Activated CD4-positive, alpha-beta T cell treated with anti-CD3 and anti-CD28 coated beads for 36 hours (primary cell): ENCODE measurements around the gene TCF3. TPM values are rescaled to one million over a fixed set of nuclear protein-coding genes. Genes with fewer than 3 reads are reported as not detected.

ENCODE experiments used
- ATAC-seq: fragments of 200-7000 bp; cut with Tn5 transposase; one replicate; pipeline ENCODE4 v1.10.0; 2021; ENCODE audit warnings: mild to moderate bottlenecking, moderate library complexity
- CTCF ChIA-PET: fragments of 350-600 bp; sonication (Branson Sonifier 250); formaldehyde crosslinking; loops from one replicate; lab custom pipeline; 2021; ENCODE audit warnings: antibody characterized with exemption; lab: Charles Lee
- POLR2A ChIA-PET: fragments of 350-600 bp; sonication (Branson Sonifier 250); formaldehyde crosslinking; loops from one replicate; lab custom pipeline; 2021; ENCODE audit warnings: antibody characterized with exemption, inconsistent platforms; lab: Charles Lee
- DNase-seq: peaks from one replicate; pipeline ENCODE4 v3.0.0-alpha.2; 2020
- H3K27ac Mint-ChIP-seq: one replicate; pipeline ENCODE4 v1.8.0; 2021; ENCODE audit warnings: mixed read lengths
- H3K27me3 Mint-ChIP-seq: one replicate; pipeline ENCODE4 v1.8.0; 2021; ENCODE audit warnings: mixed read lengths
- H3K36me3 Mint-ChIP-seq: one replicate; pipeline ENCODE4 v1.8.0; 2021; ENCODE audit warnings: low read depth, mixed read lengths
- H3K4me1 Mint-ChIP-seq: one replicate; pipeline ENCODE4 v1.8.0; 2021; ENCODE audit warnings: mixed read lengths
- H3K4me3 Mint-ChIP-seq: one replicate; pipeline ENCODE4 v1.8.0; 2021; ENCODE audit warnings: mild to moderate bottlenecking, moderate library complexity, mixed read lengths
- H3K9me3 Mint-ChIP-seq: one replicate; pipeline ENCODE4 v1.8.0; 2021; ENCODE audit warnings: low read depth, mixed read lengths
- intact Hi-C, 2 experiments: fragments of 100-400 bp; cut with DNase I in 1 of 2; cut with micrococcal nuclease in 1 of 2; formaldehyde crosslinking; loops; one replicate each; pipeline versions ENCODE4 v1.14.2 to v1.15.1; 2022 to 2024; cut with DNase I, micrococcal nuclease
- total RNA-seq, 2 experiments: library from RNA; stranded (reverse); gene quantifications; one replicate each; pipeline ENCODE4 v1.2.3, GENCODE V29; 2021

TCF3 gene
- total RNA-seq, 2 experiments from 2014 or later: 115 to 133 TPM

GRCh38 chr19:1636325-1637236 lies 15.8 kb downstream of the TCF3 start:
- Mint-ChIP-seq H3K27ac (no peak overlapping the region), H3K36me3 (peaks cover 28% of the 10 kb centered on the region), H3K4me1 (peaks cover 3% of the 10 kb centered on the region), H3K27me3 (no peaks in the 10 kb centered on the region), H3K9me3 (no peaks in the 10 kb centered on the region), H3K4me3 (no peak overlapping the region)
- ATAC-seq (no peak), DNase-seq (no peak)
- POLR2A ChIA-PET: interaction anchor here (0.7 kb wide), 1 partner anchor 84 kb away, joined by 3 read pairs; no protein-coding TSS in a partner anchor
- intact Hi-C loops: no loop called here
- CTCF ChIA-PET: interaction anchor here (0.6 kb wide), 1 partner anchor 25 kb away, joined by 4 read pairs; no protein-coding TSS in a partner anchor

GRCh38 chr19:1634938-1635243 lies 17.5 kb downstream of the TCF3 start:
- no peak for ATAC-seq
- H3K36me3 Mint-ChIP-seq: peaks cover 26% of the 10 kb centered on the region
- ChIA-PET CTCF (no interaction called here), POLR2A (no interaction called here)
- no peak for DNase-seq
- no peak overlapping the region for H3K4me3 Mint-ChIP-seq
- H3K27ac Mint-ChIP-seq: no peak overlapping the region
- H3K4me1 Mint-ChIP-seq: peaks cover 3% of the 10 kb centered on the region
- H3K9me3 Mint-ChIP-seq: no peaks in the 10 kb centered on the region
- H3K27me3 Mint-ChIP-seq: no peaks in the 10 kb centered on the region
- intact Hi-C loops: no loop called here

- no peaks in the 10 kb centered on the region for H3K9me3 Mint-ChIP-seq
- CTCF ChIA-PET: interaction anchor here (0.5 kb wide), 1 partner anchor 101 kb away, joined by 4 read pairs; no protein-coding TSS in a partner anchor
- no peak overlapping the region for H3K4me3 Mint-ChIP-seq
- H3K4me1 Mint-ChIP-seq: peaks cover 3% of the 10 kb centered on the region
- H3K27ac Mint-ChIP-seq: no peak overlapping the region
- POLR2A ChIA-PET: no interaction called here
- DNase-seq: no peak
- intact Hi-C loops: no loop called here
- H3K27me3 Mint-ChIP-seq: no peaks in the 10 kb centered on the region
- no peak for ATAC-seq
- H3K36me3 Mint-ChIP-seq: peaks cover 23% of the 10 kb centered on the region
These were observed 18.0 kb downstream of the TCF3 start for GRCh38 chr19:1634242-1634937.

GRCh38 chr19:1633269-1633826 lies 19.1 kb downstream of the TCF3 start:
- H3K36me3 Mint-ChIP-seq: peaks cover 14% of the 10 kb centered on the region
- H3K9me3 Mint-ChIP-seq: no peaks in the 10 kb centered on the region
- intact Hi-C loops: no loop called here
- H3K27ac Mint-ChIP-seq: no peak overlapping the region
- H3K4me3 Mint-ChIP-seq: no peak overlapping the region
- H3K27me3 Mint-ChIP-seq: no peaks in the 10 kb centered on the region
- H3K4me1 Mint-ChIP-seq: no peaks in the 10 kb centered on the region
- DNase-seq (no peak), ATAC-seq (no peak)
- ChIA-PET CTCF (no interaction called here), POLR2A (no interaction called here)

GRCh38 chr19:1632462-1633268 lies 19.8 kb downstream of the TCF3 start:
- intact Hi-C loops: no loop called here
- H3K4me3 Mint-ChIP-seq: no peak overlapping the region
- ChIA-PET CTCF (no interaction called here), POLR2A (no interaction called here)
- peaks cover 9% of the 10 kb centered on the region for H3K36me3 Mint-ChIP-seq
- no peak overlapping the region for H3K27ac Mint-ChIP-seq
- no peaks in the 10 kb centered on the region for H3K4me1 Mint-ChIP-seq
- ATAC-seq: no peak
- no peak for DNase-seq
- no peaks in the 10 kb centered on the region for H3K9me3 Mint-ChIP-seq
- no peaks in the 10 kb centered on the region for H3K27me3 Mint-ChIP-seq

- no peak for ATAC-seq
- ChIA-PET CTCF (no interaction called here), POLR2A (no interaction called here)
- Mint-ChIP-seq H3K36me3 (peaks cover 9% of the 10 kb centered on the region), H3K27ac (no peak overlapping the region), H3K4me3 (no peak overlapping the region), H3K9me3 (no peaks in the 10 kb centered on the region), H3K4me1 (no peaks in the 10 kb centered on the region), H3K27me3 (no peaks in the 10 kb centered on the region)
- DNase-seq: no peak
- intact Hi-C loops: no loop called here
These were observed 20.8 kb downstream of the TCF3 start for GRCh38 chr19:1631557-1632100.

GRCh38 chr19:1630811-1631210 lies 21.6 kb downstream of the TCF3 start:
- no peaks in the 10 kb centered on the region for H3K4me1 Mint-ChIP-seq
- ATAC-seq: no peak
- ChIA-PET CTCF (no interaction called here), POLR2A (no interaction called here)
- H3K4me3 Mint-ChIP-seq: no peak overlapping the region
- H3K36me3 Mint-ChIP-seq: peaks cover 7% of the 10 kb centered on the region
- H3K9me3 Mint-ChIP-seq: no peaks in the 10 kb centered on the region
- H3K27me3 Mint-ChIP-seq: no peaks in the 10 kb centered on the region
- H3K27ac Mint-ChIP-seq: no peak overlapping the region
- no peak for DNase-seq
- intact Hi-C loops: no loop called here

- ATAC-seq: no peak
- no peaks in the 10 kb centered on the region for H3K27me3 Mint-ChIP-seq
- peaks cover 5% of the 10 kb centered on the region for H3K36me3 Mint-ChIP-seq
- H3K4me3 Mint-ChIP-seq: no peak overlapping the region
- no peaks in the 10 kb centered on the region for H3K4me1 Mint-ChIP-seq
- no peaks in the 10 kb centered on the region for H3K9me3 Mint-ChIP-seq
- ChIA-PET CTCF (no interaction called here), POLR2A (no interaction called here)
- H3K27ac Mint-ChIP-seq: no peak overlapping the region
- intact Hi-C loops: no loop called here
- DNase-seq: no peak
These were observed 22.4 kb downstream of the TCF3 start for GRCh38 chr19:1630012-1630411.

- no peak for ATAC-seq
- H3K27me3 Mint-ChIP-seq: no peaks in the 10 kb centered on the region
- H3K36me3 Mint-ChIP-seq: peaks cover 10% of the 10 kb centered on the region
- DNase-seq: no peak
- H3K4me1 Mint-ChIP-seq: no peaks in the 10 kb centered on the region
- POLR2A ChIA-PET: no interaction called here
- no peak overlapping the region for H3K4me3 Mint-ChIP-seq
- intact Hi-C loops: no loop called here
- no peaks in the 10 kb centered on the region for H3K9me3 Mint-ChIP-seq
- CTCF ChIA-PET: no interaction called here
- no peak overlapping the region for H3K27ac Mint-ChIP-seq
These were observed 23.1 kb downstream of the TCF3 start for GRCh38 chr19:1629256-1629808.

- no peak overlapping the region for H3K27ac Mint-ChIP-seq
- ChIA-PET POLR2A (no interaction called here), CTCF (no interaction called here)
- no peaks in the 10 kb centered on the region for H3K4me1 Mint-ChIP-seq
- H3K27me3 Mint-ChIP-seq: no peaks in the 10 kb centered on the region
- no peak for DNase-seq
- no peak for ATAC-seq
- no peak overlapping the region for H3K4me3 Mint-ChIP-seq
- peaks cover 19% of the 10 kb centered on the region for H3K36me3 Mint-ChIP-seq
- intact Hi-C loops: no loop called here
- no peaks in the 10 kb centered on the region for H3K9me3 Mint-ChIP-seq
These were observed 25.2 kb downstream of the TCF3 start for GRCh38 chr19:1627194-1627593.
